GM11168 (cell line): ENCODE results near the gene IQCE.

Source experiments
- in situ Hi-C: fragments of 300-500 bp; cut with MboI; formaldehyde crosslinking; loops from one replicate; pipeline ENCODE4 v1.12.0; 2022; ENCODE audit warnings: low sequenced_read_pairs; ENCODE audit not compliant: unreplicated experiment

IQCE gene

GRCh38 chr7:2611922-2612321 lies 53.1 kb downstream of the IQCE start:
- in situ Hi-C loops = no loop called here

GRCh38 chr7:2612445-2613097 lies 53.8 kb downstream of the IQCE start:
- in situ Hi-C loops = no loop called here

GRCh38 chr7:2613098-2613930 lies 54.5 kb downstream of the IQCE start:
- in situ Hi-C loops = no loop called here

- in situ Hi-C loops = no loop called here
These were observed 55.3 kb downstream of the IQCE start for GRCh38 chr7:2613931-2614600.

GRCh38 chr7:2614631-2615330 lies 56.0 kb downstream of the IQCE start:
- in situ Hi-C loops = no loop called here

GRCh38 chr7:2616387-2617324 lies 57.9 kb downstream of the IQCE start:
- in situ Hi-C loops = no loop called here

DNA sequence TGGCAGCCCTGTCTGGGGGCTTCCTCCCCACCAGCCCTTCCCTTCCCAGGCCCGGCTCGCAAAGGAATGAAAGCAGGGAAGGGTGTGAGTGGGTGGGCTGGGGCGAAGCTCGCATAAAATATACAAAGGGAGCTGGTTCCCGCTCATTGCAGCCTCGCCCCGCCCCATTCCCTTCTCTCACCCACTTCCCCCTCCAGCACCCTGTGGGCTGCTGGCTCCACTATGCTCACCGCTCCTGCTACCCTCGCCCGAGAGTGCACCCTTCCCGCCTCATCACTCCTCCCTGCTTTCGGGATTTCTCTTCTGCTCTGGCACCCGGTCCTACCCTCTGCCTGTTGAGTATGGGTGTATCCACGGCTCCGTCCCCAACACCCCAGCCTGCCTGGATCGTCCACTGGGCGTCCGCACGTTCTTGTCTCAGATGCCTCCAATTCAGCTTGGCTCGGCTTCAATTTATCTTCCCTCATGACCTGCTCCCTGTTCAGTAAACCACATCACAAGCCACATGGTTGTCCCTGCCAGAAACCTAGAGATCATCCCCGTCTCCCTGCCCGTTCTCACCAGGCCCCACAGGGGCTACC lies 58.6 kb downstream of the IQCE start:
- in situ Hi-C loops = no loop called here

GRCh38 chr7:2619116-2619515 lies 60.3 kb downstream of the IQCE start:
- in situ Hi-C loops = no loop called here

- in situ Hi-C loops = no loop called here
These were observed 62.5 kb downstream of the IQCE start for GRCh38 chr7:2621061-2621828.

DNA sequence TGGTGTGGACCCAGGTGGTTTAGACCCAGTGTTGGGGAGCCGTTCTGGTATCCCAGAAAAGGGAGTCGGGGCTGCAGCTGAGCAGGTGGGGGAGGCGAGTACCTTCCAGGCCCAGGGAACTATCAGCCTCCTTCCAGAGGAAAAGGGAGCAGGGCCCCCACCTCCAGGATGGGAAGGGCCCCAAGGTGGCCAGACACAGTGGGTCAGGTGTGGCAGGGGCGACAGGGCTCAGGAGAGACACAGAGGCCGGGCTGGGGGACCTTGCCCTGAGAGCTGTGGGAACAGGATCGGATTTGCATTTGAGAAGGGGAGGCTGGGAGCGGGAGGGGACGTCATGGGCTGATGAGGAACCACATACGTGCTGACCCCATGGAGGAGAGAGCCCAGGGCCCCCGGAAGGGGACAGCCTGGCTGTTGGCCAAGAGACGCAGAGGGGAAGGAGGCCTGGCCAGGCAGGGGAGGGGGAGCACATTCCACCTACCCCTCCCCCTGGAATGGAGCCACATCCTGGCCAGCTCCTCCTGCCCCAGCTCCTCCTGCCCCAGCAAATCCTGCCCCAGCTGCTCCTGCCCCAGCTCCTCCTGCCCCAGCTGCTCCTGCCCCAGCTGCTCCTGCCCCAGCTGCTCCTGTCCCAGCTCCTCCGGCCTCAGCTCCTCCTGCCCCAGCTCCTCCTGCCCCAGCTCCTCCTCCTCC lies 63.3 kb downstream of the IQCE start:
- in situ Hi-C loops = no loop called here

DNA sequence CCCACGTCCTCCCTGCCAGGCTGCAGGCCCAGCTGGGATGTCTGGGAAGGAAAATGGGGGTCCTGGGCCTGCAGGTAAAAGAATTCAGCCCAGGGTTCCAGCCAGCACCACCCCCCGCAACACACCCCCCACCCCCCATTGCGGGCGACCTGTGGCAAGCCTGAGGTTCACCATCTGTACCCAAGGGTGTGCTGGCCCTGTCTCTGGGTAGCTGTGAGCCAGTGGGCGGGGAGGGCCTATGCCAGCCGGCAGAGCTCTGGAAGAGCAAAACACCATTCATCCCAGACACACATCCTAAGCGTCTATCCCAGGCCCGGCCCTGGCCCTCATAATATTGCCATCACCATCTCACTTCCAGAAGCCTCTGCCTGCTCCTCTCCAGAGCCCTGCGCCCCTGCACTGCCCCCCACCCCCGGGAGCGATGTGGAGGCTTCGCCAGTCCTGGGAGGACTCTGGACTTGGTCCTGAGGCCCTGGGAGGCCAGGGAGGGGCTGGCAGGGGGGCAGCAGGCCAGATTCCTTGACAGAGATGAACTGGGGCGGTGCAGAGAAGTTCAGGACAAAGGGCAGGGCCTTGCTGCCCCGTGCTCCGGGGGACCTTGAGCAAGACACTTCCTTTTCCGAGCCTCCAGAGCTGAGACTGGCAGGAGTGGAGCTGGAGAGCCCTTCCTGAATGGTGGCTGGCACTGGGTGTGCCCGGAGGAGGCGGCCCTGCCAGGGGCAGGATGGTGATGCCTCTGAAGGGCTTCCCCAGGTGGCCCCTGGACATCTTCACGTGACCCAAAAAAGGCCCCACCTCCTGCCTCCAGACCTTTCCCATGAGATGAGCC lies 64.3 kb downstream of the IQCE start:
- in situ Hi-C loops = no loop called here

DNA sequence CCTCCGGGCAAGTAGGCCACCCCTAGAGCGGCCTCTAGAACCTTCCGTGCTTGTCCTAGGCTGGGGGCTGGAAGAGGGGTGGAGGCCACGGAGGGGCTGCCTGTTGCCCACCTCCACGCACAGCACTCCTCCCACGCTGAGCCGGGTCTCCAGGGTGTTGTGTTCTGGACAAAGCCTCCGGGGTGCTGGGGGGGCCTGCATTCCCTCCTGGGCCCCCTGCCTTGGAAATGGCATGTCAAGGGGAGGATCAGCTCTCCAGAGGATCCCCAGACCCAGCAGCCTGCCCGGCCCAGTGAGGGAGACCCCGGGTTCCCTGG lies 64.9 kb downstream of the IQCE start:
- in situ Hi-C loops = no loop called here

GRCh38 chr7:2624293-2624886 lies 65.6 kb downstream of the IQCE start:
- in situ Hi-C loops = no loop called here

- in situ Hi-C loops = no loop called here
These were observed 67.8 kb downstream of the IQCE start for GRCh38 chr7:2626498-2627117.

- in situ Hi-C loops = no loop called here
These were observed 68.7 kb downstream of the IQCE start for GRCh38 chr7:2627258-2628129.

- in situ Hi-C loops = no loop called here
These were observed 69.3 kb downstream of the IQCE start for GRCh38 chr7:2628130-2628482.
